GM19035 (cell line): Measurements from ENCODE around the gene TAPBPL.
"Not testable (repeated sequence)": the region's sequence is repeated elsewhere in the genome, so short reads cannot be mapped to it uniquely, and the experiment has no call there.

Experiments used
- ATAC-seq: cut with Tn5 transposase; IDR thresholded peaks from one replicate; pipeline ENCODE4 v1.9.1; 2021; ENCODE audit not compliant: unreplicated experiment

Gene TAPBPL

DNA sequence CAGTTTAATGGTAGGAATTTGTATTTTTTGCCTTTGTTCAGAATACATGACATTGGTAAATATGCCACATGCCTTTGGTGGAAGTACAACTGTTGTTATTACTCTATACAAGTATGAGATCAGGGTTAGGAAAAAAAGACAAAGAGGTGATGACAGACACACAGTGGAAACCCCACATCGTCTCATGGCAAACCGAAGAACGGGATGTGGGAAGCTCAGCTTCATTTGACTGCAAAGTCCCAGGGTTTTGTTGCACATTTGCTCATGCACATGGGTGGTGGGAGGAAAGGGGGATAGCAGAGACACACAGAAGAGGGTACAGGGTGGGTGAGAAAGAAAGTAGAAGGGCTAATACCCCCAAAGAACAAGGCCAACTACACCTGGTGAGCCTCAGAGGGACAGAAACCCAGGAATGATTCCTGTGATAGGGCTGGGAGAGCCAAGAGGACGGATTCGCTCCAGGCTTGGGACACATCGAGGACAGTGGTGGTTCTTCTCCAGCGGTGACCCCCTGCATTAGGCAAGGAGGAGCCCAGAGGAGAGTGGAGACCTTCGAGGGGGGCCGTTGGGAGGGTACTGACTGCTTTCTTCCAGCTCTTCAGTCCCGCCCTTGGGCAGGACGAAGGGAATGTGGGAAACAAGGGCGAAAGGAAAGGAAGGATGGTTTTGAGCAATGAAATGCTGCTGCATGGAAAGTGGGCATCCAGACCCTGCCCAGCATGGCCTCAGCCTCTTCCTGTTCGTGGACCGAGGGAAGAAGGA, 10.6 kb downstream of the TAPBPL start:
- no peak for ATAC-seq

DNA sequence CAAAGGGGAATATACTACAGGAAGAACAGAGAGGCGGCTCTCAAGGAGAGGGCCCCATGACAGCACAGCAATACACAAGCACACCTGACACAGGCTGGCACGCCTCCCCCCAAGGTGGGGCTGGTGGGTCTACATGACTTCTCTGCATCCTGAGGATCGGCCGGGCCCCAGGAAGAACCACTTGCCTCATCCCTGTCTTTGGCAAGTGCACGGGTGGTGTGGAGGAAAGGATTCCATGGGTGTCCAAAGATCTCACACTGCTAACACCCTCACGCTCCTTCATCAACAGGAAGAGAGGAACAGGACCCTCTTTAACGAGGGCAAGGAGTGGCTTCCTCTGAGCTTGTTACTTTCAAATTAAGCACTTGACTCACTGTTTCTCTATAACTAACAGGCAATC, 11.4 kb downstream of the TAPBPL start:
- no peak for ATAC-seq

DNA sequence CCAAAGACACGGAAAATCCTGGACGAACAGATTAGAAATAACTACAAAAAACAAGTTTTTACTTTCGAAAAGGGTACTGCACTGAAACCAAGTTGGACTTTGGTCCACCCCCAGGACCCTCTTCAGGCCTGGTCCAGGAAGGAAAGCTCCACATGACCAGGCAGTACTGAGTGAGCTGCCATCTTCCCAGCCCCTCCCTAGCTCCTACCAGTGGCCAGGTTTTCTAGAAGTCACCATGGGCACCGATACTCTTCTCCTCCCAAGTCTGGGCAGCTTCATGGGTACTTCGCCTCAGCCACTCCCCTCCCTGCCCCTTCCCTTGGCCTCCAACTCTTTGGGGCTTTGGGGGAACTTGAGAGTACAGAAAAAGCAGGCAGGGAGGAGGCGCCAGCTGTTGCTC, 12.0 kb downstream of the TAPBPL start:
- no peak for ATAC-seq

- ATAC-seq: no peak
These were observed 12.7 kb downstream of the TAPBPL start for GRCh38 chr12:6464531-6464930.

DNA sequence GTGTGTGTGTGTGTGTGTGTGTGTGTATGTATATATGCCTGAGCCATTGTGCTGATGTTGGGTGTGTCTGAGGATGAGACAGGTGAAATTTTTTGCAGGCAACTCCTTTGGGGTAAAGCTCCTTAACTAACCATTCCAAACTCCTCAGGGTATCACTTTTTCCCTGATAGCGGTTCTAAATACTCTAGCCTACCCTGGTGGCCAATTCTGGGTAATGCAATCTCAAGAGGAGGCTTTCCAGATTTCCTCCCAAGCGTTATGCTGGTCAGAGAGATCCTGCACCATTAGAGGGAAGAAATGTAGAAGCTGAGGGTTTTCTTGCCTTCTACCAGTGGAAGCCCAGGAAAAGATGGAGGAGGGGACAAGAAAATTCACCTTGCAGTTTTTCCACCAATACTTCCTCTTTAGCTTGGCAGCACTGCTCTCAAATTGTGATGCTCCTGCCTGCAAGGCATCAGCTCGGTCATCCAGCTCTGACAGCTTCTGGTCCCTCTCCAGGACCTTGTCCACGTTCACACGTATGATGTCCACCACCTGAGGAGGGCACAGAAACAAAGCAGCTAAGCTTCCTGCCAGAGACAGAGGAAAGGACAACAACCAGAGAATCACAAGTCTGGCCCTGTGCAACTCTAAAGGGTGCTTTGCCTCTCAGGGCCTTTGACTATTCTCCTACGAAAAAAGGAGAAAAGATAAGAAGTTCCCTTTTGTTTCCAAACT, 13.8 kb downstream of the TAPBPL start:
- ATAC-seq: no peak

DNA sequence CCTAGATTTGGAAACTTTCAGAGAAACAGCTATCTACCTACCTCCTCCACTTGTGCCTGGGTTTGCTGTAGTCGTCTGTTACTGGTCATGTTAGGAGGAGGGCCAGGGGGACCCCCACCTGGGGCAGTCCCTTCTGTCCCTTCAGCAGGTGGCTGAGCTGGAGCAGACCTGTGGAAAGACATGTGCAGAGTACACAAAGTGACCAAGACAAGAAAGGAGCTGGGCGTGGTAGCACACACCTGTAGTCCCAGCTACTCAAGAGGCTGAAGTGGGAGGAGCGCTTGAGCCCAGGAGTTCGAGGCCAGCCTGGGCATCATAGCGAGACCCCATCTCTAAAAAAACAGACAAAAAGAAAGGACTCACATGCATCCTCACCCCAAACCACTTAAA, 14.3 kb downstream of the TAPBPL start:
- ATAC-seq: no peak

DNA sequence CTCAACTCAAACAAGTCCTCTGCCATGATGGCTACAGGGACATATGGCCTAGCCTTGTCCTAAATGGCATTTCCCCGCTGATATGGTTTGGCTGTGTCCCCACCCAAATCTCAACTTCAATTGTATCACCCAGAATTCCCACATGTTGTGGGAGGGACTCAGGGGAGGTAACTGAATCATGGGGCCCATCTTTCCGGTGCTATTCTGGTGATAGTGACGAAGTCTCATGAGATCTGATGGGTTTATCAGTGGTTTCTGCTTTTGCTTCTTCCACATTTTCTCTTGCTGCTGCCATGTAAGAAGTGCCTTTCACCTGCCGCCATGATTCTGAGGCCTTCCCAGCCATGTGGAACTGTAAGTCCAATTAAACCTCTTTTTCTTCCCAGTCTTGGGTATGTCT, 14.9 kb downstream of the TAPBPL start:
- not testable (repeated sequence) for ATAC-seq

DNA sequence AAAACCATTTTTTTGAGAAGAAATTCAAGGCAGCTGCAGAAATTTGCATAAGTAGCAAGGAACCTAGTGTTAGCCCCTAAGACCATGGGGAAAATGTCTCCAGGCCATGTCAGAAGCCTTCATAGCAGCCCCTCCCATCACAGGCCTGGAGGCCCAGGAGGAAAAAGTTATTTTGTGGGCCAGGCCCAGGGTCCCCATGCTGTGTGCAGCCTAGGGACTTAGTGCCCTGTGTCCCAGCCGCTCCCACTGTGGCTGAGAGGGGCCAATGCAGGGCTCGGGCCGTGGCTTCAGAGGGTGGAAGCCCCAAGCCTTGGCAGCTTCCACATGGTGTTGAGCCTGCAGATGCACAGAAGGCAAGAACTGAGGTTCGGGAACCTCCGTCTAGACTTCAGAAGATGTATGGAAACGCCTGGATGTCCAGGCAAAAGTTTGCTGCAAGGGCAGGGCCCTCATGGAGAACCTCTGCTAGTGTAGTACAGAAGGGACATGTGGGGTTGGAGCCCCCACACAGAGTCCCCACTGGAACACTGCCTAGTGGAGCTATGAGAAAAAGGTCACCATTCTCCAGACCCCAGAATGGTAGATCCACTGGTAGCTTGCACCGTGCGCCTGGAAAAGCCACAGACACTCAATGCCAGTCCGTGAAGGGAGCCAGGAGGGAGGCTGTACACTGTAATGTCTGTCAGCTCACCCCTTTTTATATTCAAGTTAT, 15.9 kb downstream of the TAPBPL start:
- not testable (repeated sequence) for ATAC-seq

- ATAC-seq: no peak
These were observed 16.4 kb downstream of the TAPBPL start for GRCh38 chr12:6468283-6468575.

DNA sequence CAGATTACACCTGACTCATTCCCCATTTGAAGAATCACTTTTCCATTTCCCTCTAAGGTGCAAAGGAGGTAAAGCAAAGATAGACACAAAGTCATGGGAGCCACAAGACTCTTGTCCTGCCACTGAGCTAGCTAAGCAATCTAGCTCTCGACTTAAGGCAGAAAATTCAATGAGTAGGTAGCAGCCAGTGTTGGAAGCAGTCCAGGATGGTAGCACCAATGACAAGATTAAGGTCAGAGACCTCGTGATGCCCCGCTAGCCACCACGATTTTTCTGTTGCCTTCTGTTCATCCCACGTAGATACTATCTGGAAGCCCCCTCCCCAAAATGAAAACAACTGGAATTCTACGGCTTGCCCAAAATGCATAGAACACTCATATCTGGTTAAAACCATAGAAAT, 17.2 kb downstream of the TAPBPL start:
- no peak for ATAC-seq

GRCh38 chr12:6469609-6470374, 17.9 kb downstream of the TAPBPL start:
- ATAC-seq: no peak

DNA sequence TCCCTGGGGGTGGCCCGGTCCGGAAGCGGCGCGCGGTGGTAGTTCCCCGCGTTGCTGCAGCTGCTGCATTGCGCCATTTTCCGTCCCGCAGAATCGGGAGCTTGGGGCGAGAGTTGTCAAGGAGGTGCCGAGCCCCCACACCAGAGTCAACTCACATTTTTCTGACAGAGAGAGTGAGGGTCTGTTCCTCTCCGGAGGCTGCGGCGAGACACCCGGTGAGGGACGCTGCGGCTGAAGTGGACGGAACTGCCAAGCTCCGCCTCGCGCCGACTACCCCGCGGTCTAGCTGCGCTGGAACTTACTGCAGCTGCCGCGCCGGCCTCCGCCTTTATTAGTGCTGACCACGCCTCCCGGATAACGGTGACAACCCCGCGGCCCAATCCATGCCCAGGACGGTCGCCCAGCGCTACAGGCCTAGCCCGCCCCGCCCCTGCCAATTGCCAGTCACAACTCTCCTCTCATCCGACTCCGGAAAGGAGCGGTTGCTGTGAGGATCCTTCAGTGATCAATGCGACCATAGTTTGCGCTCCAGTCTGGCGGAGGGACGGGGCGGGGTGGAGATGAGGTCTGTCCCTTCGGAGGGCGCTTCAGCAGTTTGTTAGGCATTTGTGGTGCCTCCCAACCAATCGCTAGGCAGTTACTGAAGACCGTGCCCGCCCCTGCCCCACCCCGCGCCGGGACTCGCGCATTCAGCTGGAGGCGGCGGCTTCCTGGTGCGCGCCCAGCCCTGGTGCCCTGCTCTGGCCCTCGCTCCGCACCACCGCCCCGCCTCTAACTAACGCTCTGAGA, 18.7 kb downstream of the TAPBPL start, which contains the start of gene VAMP1:
VAMP1 (minus strand) TSS at position 303 of the 789 bp plus-strand sequence; CDS start at position 157, 146 bp downstream.
- ATAC-seq: peak; percentile 92

DNA sequence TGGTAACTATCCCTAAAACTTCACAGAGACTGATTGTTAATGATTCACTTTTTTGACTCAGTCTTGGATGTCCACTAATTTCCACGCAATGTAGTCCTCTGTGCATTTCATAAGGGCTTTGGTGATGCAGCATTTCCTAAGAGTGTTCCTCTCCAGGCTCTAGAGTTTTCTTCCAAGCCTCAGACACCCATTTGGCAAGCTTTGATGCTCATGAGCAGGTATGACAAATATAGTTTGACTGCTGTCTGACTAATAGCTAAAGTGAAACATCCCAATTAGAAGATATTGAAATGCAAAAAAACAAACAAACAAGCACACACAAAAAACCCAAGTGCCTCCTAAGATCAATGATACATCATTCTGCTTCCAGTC, 20.1 kb downstream of the TAPBPL start:
- no peak for ATAC-seq

- no peak for ATAC-seq
These were observed 20.6 kb downstream of the TAPBPL start for GRCh38 chr12:6472491-6472890.

- not testable (repeated sequence) for ATAC-seq
These were observed 23.6 kb downstream of the TAPBPL start for GRCh38 chr12:6475233-6475975.

GRCh38 chr12:6476489-6476888, 24.6 kb downstream of the TAPBPL start:
- ATAC-seq: no peak

- not testable (repeated sequence) for ATAC-seq
These were observed 25.9 kb downstream of the TAPBPL start for GRCh38 chr12:6477601-6478377.

DNA sequence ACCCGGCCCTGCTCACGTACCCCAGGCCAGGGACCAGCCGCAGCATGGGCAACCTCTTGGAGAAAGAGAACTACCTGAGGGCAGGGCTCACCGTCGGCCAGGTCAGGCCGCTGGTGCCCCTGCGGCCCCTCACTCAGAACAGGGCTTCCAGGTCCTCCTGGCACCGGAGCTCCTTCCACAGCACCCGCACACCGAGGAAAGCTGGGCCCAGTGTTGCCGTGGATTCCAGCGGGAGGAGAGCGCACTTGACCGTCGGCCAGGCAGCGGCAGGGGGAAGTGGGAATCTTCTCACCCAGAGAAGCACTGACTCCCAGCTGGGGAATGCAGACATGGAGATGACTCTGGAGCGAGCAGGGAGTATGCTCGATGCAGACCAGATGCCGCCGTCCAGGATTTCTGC, 26.6 kb downstream of the TAPBPL start:
- no peak for ATAC-seq

DNA sequence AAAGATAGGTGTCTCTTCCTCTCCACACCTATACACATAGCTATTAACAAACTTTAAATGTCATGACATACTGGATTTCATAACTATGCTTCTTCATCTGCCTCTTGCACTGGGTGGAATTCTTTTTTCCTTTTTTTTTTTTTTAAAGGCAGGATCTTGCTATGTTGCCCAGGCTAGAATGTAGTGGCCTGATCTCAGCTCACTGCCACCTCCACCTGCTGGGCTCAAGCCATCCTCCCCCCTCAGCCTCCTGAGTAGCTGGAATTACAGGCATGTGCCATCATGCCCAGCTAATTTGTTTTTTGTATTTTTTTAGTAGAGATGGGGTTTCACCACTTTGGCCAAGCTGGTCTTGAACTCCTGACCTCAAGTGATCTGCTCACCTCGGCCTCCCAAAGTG, 36.4 kb downstream of the TAPBPL start:
- no peak for ATAC-seq
